Jurkat, Clone E6-1 (cell line): ENCODE data around the gene MON2.
"Not testable (repeated sequence)": the region's sequence is repeated elsewhere in the genome, so short reads cannot be mapped to it uniquely, and the experiment has no call there.

Source experiments
- DNase-seq: peaks from one replicate; pipeline ENCODE4 v3.0.0-alpha.2; 2011; ENCODE audit warnings: low read depth, low spot score
- H3K4me3 ChIP-seq: 2 replicates; pipeline ENCODE4 v1.5.1; 2011; ENCODE audit warnings: mild to moderate bottlenecking, low read length, control low read depth, moderate library complexity

Gene MON2

DNA sequence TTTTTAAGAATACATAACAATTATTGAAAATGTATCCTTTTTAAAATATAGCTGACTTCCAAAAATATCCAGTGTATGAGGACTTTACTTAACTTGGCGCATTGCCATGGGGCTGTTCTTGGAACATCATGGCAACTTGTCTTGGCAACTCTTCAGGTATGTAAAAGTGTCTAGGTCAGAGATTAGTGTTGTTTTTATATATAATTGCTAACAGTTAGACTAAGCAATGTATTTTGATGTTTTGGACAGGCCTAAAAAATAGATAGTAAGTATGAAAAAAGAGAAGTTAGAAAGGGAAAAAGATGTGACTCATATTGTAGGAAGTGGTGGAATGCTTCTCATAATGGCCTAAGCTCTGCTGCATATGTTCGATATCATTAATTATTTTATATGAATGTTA is 70.9 kb downstream of the MON2 start:
- no peak for DNase-seq
- no peak overlapping the region for H3K4me3 ChIP-seq

DNA sequence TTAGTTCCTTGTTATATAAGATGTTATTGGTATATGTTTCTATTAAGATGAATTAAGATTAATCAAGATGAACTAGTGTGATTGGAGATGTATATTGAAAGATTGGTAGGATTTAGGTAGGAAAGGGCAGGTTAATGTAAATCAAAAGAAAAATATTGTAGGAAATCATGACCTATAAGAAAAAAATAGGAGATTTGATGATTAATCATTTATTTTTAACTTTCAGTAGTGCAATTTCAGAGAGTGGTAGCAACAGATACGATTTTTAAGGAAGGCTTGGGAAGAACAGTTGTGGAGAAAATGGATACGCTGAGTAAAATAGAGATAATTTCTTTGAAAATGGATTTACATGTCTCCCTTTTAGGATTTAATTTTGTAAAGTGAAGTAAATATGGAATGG is 73.7 kb downstream of the MON2 start:
- no peak for DNase-seq
- no peak overlapping the region for H3K4me3 ChIP-seq

DNA sequence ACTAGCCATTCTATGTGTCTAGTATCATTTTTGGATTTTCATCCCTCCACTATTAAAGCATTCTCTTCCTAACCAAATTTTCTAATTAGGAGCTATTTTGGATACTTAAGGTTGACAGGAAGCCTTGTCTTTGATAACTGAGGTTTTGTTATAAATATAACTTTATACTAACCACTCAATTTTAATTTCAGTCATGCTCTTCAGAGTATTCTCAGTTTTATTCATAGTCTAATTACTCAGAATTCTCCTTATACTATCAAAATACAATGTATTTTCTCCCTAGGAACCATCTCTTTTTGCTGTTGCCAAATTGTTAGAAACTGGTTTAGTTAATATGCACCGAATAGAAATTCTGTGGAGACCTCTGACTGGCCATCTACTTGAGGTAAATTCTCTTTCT is 76.2 kb downstream of the MON2 start:
- H3K4me3 ChIP-seq: no peak overlapping the region
- DNase-seq: no peak

DNA sequence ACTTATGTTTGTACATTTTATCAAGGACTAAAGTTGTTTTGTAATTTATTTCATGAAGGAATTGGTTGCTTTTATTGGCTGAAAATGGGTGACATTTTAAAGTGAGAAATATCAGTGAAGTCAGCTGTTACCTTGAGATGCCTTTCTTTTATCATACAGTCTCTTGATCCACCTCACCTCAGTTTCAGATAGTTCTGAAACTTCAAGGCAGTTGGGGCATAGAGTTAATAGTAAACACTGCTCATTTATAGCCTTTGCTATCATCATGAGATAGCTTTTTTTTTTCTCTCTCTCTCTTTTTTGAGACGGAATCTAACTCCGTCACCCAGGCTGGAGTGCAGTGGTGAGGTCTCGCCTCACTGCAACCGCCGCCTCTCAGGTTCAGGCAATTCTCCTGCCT is 76.7 kb downstream of the MON2 start:
- H3K4me3 ChIP-seq: no peak overlapping the region
- no peak for DNase-seq

DNA sequence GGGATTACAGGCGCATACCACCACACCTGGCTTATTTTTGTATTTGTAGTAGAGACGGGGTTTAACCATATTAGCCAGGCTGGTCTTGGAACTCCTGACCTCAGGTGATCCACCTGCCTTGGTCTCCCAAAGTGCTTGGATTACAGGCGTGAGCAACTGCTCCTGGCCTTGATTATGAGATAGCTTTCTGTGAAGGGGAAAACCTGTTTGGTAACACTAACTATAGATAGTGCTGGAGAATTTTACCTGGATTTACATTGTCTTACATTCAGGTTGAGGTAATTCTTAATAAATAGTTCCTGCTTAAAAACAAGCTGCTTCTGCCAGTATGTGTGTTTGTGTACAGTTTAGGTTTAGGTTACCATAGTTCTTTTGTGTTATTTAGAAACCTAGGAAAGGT is 77.1 kb downstream of the MON2 start:
- no peak overlapping the region for H3K4me3 ChIP-seq
- DNase-seq: no peak

DNA sequence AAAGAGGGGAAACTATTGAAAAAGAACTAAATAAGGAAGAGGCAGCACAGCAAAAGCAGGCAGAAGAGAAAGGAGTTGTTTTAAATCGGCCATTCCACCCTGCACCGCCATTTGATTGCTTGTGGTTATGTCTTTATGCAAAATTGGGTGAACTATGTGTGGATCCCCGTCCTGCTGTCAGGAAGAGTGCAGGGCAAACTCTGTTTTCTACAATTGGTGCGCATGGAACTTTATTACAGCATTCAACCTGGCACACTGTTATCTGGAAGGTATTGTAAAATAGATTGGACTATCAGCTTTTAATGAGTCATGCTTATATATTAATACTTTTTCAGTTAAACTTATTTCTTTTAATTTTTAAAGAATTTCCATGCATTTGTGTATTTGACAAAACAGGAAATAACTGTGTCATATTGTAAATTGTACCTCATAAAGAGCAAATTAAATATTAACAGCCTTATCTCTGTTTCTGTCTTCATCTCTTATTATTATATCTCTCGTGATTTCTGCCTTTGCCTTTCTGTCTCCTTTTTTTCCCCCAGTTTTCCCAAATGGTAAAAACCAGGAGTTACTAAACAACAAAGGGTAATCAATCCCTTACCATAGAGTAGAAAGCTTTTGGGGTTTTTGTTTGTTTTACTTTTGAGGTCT is 86.4 kb downstream of the MON2 start:
- DNase-seq: no peak

DNA sequence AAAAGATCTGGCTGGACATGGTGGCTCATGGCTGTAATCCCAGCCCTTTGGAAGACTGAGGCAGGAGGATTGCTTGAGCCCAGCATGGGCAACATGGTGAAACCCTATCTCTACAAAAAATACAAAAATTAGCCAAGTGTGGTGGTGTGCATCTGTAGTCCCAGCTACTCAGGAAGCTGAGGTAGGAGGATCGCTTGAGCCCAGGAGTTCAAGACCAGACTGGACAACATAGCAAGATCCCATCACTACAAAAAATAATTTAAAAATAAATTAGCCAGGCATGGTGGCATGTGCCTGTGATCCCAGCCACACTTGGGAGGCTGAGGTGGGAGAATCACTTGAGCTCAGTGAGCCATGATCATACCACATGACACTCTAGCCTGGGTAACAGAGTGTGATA is 92.7 kb downstream of the MON2 start:
- DNase-seq, H3K4me3 ChIP-seq: not testable (repeated sequence)

More for the DNA sequence above, 86.4 kb downstream of the MON2 start:
- no peak overlapping the region for H3K4me3 ChIP-seq

DNA sequence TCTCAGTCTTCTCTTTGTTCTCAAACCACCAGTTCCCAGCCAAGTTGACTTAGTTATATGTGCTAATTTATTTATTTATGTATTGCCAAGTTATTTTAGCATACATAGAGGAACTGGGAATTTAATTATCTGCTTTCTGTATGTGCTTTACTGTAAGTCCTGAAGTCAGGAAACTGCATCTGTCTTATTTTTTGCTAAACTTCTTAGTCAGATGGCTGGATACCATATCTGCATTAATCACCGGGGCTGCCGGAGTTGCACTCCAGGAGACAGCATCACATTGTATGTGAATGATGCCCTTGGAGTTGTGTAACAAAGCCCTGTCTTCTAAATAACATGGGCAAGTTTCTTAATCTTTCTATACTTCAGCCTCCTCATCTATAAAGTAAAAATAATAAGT is 96.2 kb downstream of the MON2 start:
- H3K4me3 ChIP-seq: no peak overlapping the region
- no peak for DNase-seq

DNA sequence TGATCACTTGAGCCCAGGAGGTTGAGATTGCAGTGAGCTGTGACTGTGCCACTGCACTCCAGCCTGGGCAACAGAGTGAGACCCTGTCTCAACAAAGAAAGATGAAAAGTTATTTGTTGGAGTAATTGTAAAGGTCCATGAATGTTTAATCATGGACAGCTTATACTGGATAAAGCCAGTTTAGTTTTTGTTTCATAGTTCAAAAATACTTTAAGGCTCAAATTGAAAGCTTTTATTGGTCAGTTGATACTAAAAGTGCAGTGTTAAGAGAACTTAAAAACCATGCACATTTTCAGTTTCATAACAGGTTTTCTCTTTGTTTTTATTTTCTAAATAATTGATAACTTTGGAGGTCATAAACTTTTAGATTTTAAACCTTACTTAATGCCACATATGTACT is 108.4 kb downstream of the MON2 start:
- no peak for DNase-seq
- H3K4me3 ChIP-seq: no peak overlapping the region

DNA sequence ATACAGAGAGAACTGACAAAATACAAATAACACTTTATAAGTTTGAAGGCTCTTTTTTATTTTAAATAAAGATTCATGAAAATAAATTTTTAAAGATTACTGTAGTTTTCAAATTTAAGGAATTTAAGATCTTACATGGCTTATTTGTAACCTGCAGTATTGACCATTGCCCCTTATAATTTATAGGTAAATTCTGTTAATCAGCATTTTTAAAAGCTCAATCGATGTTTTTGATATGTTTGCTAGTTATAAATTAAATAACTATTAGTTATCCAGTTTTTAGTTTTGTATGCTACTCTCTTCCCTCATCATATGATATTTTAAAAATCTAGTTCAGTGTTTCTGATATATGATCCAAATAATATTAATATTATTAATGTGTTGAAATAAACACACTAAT is 109.9 kb downstream of the MON2 start:
- no peak overlapping the region for H3K4me3 ChIP-seq
- no peak for DNase-seq

DNA sequence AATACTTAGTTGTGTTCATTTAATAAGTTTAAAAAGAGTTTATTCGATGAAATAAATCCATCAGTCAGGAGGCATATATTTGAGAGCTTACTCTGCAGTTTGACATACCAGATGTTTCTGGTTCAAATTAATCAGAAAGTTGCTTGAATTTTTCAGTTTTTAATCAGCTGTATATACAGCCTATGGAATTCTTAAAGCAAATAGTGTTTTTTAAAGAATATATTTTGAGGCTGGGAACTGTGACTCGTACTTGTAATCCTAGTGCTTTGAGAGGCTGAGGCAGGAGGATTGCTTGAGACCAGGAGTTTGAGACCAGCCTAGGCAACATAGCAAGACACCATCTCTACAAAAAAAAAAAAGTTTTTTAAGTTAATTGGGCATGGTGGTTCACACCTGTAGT is 112.1 kb downstream of the MON2 start:
- DNase-seq: no peak
- H3K4me3 ChIP-seq: no peak overlapping the region

DNA sequence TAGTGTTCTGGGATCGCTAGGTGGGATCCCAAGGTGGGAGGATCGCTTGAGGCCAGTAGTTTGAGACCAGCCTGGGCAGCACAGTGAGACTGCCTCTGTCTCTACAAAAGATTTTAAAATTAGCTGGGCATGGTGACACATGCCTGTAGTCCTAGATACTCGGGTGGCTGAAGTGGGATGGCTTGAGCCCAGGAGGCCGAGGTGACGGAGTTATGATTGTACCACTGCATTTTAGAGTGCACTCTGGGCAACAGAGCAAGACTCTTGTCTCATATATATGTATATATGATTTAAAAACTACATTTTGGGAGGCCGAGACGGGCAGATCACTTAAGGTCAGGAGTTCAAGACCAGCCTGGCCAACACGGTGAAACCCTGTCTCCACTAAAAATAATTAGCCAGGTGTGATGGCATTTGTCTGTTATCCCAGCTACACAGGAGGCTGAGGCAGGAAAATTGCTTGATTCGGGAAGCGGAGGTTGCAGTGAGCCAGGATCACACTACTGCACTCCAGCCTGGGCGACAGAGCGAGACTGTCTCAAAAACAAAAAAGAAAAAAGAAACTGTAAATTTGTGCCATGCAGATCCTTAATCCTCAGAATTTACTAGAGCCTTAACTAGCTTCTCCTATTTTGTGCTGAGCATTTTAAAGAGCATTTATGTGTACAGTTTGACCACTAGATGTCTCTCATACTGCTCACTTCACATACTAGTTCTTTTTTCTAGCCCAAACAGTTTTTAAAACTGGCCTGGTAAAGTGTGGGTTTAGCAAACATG is 114.8 kb downstream of the MON2 start:
- no peak overlapping the region for H3K4me3 ChIP-seq
- peak; percentile 46 for DNase-seq

DNA sequence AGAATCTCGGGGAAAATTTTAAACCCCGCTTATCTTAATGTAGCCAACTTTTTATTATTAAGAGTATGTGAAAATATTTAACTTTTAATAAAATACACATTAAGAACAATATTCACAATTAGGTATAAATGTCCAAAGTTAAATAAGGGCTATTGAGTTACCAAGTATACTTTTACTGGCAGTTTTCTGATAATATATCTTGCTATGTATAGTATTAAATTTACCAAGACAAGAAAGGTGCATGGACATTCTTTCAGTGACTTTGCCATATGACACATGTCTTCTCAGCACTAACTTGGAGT is 115.4 kb downstream of the MON2 start:
- DNase-seq: no peak
- no peak overlapping the region for H3K4me3 ChIP-seq

DNA sequence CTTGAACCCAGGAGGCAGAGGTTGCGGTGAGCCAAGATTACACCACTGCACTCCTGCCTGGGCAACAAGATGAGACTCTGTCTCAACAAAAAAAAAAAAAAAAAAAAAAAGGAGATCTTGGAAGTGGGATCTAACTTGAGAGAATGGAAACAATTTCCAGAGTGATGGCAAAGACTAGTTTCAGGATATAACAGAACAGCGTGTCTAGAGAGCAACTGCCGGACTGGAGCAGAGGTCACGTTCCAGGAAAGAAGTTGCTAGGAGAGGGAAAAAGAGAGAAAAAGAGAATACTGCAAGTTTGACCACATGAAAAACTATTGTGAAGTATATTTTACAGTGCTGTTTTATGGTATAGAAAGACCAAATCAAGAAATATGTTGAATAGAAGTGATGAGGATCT is 118.0 kb downstream of the MON2 start:
- H3K4me3 ChIP-seq: no peak overlapping the region
- DNase-seq: no peak

DNA sequence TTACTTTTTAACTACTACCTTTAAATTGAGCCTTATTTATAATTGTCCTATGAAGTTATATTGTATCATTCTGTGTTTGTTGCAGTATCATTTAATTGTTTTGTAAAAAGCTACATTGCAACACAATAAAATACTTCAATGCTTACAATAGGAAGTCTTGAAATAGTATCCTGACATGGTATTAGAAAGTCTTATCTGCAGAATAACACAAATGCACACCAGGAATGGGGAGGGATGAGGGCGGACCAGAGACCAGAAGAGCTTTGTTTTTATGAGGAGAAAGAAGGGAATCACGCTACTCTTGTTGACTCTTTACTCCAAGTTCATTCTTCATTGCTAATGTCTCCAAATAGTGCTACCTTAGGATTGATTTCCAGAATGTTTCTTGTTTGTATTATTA is 120.2 kb downstream of the MON2 start:
- no peak for DNase-seq
- no peak overlapping the region for H3K4me3 ChIP-seq

DNA sequence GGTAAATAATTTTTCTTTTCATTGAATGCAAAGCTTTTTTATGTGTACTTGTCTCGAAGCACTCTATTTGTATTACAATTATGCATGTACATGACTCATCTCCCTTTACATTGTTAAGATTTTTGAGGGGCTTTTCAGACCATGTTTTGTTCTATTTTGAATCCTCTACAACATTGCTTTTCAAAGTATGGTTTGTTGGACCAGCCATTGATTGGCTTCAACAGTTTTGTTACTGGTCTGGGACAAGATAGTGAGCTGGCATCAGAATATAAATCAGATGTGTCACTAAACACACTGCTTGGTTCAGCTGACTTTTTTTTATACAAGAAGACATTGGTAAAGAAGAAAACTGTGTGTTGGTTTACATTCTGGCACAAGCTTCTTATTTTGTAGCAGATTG is 122.3 kb downstream of the MON2 start:
- no peak for DNase-seq
- no peak overlapping the region for H3K4me3 ChIP-seq

DNA sequence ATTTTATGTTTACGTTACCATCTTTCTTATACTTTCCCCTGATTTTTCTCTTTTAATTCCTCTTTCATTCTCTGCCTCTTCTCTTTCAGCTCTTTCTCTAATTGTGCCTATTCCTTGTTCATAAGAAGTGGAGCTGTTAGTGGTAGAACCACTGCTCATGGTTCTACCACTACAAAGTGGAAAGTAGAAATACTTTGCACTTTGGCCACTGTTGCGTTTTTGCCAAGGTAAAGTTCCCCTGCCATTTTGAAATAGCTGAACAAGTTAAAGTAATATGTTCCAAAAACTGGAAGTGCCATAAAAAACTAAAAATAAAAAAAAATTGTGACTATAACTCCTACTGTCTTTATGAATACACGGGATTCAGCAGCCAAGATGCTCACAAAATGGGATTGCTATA is 130.6 kb downstream of the MON2 start:
- DNase-seq: no peak
- no peak overlapping the region for H3K4me3 ChIP-seq

DNA sequence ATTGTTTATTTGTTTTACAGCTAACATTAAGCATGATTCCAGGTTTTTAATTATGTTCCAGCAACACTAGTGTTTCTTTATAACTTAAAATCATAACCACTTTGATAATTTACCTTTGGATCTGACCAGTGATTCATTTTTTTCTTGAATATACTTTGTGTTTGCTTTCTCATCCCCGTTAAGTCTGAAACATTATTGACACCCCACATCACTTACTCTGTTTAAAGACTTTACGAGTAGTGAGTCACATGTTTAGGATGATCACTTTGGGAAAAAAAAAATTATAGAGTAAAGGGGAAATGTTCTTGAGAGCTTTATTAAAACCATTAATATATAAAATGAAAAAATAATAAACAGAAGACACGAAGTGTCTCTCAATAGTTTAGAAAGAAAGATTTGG is 132.2 kb downstream of the MON2 start:
- H3K4me3 ChIP-seq: no peak overlapping the region
- no peak for DNase-seq

DNA sequence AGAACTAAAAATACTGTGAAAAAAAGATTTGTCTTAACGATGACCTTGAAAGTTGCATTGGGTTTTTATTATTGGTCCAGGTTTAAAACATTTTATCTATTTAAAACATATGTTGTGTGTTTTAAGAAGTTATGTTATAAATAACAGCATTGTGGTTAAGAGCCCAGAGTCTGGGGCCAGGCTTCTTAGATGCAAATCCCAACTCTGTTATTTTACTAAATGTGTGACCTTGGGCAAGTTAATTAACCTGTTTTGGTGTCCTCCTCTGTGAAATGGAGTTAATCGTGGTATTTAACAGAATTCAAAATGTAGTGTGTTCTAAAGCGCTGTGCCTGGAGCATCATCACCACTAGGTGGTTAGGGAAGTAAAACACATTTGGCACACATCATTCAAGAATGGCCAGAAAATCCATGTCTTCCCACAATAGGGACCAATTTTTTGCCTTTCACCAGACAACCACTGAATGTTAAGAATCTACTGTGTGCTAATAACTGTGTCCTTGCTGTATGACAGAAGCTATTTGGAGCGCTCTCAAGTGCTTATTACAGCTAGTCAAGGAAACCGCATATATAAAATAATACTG is 133.3 kb downstream of the MON2 start:
- DNase-seq: no peak
- H3K4me3 ChIP-seq: no peak overlapping the region

DNA sequence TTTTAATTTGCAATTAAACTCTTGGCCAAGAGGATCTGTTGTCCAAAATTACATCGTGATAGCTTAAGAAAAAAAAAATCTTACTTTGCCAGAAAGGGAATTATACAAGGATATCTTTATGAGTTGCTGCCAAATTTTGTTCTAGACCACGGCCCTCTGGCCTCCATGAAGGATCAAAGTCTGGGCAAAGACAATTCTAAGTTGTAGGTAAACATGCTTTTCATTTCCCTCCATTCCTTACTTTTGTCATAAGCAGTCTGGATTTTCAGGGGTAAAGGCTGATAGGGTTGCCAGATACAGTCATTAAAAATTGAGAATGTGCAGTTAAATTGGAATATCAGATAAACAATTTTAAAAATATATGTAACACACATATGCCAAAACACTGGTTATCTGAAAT is 135.1 kb downstream of the MON2 start:
- peak overlapping the region; percentile 85 for H3K4me3 ChIP-seq
- DNase-seq: no peak
